DLD1 (cell line): Measurements from ENCODE around the gene MRPL3.

Experiments
- in situ Hi-C: cut with HindIII; loops from 2 replicates; pipeline ENCODE4 v1.10.0; 2017; ENCODE audit warnings: low sequenced_read_pairs

MRPL3 gene

DNA sequence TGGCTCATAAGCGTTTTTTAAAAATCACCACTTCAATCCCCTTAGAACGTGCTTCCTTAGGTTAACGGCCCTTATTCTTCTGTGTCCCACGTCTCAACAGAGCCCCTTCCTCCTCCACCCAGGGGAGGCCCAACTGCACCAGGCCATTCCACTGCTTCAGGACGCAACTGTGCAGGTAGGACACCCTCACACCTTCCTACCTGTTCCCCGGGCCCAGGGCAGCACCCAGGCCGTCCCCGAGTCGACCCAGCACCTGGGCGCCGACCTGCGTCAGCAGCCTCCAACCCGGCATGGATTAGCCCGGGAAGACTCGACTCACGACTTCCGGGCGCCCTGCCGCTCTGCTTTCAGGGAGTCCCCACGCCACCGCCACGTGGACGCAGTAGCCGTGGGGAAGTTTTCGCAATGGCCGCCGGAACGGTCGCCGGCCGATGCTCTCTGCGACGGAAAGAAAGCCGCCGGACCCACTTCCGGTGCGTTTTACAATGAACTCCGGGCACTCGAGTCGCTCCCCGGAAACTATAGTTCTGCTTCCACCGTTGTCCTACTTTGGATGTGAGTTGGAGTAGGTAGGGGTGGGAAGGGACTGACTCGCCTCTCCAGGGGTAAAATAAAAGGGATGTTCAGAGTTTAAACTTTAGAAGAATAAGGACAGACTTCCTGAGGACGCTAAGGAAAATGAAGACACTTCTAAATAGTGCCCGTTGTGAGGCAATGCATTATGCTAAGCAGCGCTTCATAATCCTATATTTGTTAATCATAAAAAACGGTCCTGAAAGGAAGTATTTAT lies at the start of gene MRPL3:
Gene MRPL3 (minus strand): TSS at position 442 of the 790 bp plus-strand sequence. CDS start 150 bp downstream, at position 292.
- in situ Hi-C loops = no loop called here

DNA sequence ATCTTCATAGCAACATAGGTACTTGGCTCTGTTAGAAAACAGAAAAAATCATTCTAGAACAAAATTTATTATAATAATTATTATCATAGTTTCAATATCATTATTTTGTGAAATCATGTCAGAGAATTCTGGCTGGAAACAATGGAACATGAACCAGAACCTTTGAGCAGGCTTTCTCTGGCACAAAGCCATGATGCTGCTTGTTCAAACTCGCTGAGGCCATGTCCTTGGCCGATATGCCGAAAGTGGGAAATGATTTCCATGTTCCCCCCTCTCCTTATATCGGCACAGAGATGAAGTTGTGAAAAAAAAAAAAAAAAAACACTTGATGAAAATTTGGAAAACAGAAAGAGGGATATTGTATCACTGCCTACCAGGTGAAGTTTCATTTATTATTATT lies 49.0 kb upstream of the MRPL3 start:
- in situ Hi-C loops = no loop called here

DNA sequence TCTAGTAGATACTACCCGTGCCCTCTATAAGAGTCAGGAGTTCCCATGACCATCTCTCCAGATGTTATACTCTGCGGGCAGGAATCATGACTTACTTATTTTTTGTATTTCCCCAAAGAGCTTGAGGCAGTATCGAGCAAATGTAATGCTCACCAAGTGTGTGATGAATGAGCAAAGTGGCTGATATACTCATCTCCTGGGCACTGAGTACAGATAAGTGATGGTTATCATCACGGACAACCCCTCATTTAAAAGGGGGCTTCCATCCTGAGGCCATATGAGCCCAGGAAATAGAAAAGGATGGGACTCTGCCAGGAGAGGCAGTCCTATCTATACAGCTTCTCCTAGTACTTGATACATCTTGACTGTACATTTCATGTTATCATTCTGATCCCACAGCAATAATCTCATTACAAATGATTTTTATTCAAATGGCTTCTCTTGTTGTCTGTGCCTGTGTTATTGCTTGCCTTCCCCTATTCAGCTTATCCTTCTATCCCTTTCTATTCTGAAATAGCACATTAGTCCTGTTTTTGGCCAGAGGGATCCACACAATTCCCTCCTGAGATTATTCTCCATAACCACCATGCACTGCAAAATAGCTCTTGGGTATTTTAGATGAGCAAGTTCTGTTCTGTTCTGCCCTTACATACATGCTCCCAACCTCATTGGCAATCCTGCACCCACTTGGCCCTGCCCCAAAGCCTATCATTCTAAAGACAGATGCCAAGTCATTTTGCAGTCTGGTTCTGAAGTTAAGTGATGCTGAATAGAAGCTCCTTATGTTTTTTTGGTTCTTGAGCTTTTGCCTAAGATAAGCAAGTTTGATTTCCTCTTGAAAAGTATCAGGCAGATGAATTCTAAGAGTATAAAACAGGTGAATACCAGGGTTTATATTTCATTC lies 48.0 kb upstream of the MRPL3 start:
- in situ Hi-C loops = no loop called here

DNA sequence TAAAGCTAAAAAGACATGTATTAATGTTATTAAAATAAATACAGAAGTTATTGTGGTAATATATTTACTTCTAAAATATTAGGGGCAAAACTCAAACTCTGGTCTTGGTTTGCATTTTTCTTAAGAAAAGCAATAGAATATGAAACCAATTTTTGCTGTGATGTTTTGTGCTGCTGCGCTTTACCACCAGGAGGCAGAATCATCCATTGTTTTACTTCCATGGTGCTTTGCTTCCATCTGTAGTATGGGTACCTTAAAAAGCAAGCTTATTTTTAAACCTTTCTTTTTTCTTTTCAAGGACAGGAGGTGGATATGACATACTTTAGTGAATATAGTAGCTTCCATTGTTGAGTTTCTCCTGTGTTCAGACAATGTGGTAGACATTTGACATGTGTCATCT lies 46.6 kb upstream of the MRPL3 start:
- in situ Hi-C loops = no loop called here

DNA sequence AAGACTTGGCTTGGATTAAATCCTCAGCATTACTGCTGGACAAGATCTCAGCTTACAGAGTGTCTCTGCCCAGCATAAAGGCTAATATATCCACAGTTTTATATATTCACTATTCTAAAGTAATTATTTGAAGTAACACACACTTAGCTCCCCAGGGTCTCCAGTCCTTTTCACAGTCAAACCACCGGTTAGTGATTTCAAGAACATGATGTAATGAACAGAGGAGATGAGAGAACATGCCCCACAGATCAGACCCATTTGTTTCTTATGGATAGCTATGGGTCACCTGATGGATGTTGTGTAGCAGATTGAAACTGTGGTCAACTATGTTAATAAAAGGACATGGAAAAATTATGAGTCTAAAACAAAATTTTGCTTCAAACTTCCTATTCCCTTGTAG lies 44.8 kb upstream of the MRPL3 start:
- in situ Hi-C loops = no loop called here

DNA sequence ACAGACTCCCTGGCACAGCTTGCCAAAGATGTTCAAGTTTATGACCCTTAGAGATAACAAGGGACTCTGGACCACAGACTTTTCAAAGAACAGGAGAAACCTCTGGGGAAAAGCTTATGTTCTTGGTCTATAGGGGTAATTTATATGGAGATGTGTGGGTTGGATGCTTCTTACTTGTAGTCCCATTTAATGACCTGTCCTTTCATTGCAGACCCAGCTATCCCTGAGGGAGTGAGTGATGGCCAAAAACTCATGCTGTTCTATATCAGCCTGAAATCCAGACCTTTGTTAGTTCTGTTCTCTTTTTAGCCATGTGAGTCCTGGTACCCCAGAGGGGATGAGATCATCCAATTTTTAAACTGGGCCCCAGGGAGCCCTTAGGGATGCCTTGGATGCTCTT lies 43.7 kb upstream of the MRPL3 start:
- in situ Hi-C loops = no loop called here

DNA sequence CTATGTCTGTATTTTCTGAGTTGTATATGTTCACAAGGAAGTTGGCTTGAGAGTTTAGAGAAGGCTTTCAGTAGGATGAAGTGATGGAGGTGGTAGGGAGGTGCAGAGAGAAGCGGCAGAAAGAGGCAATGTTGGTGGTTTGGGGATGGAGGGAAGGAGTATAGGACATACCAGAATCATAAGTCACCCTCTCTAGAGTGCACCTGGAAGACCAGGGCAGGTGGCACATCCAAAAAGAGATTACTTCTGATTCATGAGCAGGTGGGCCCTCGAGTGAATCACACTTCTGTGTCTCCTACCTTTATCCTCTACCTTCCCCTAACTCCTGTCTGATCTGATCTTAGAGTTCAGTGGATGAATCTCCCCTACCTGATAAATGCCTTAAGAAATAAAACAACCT lies 41.8 kb upstream of the MRPL3 start:
- in situ Hi-C loops = no loop called here

DNA sequence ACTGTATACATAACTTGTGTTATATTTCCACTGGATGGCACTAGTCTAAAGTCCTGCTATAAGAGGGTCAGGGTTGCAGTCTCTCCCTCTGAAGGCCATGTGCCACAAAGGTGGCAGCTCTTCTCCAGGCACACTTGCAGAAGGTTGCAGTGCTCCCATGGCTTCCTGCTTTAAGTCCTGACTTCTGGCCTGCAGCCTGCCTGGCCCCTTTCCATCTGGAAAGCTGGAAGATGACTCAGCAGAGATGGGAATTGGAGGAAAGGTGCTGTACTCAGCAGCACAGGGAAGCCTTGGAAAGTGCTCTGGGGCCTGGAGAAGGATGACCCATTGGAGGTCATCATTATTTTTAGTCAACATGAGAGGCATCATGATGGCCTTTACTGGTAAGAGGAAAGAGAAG lies 40.9 kb upstream of the MRPL3 start:
- in situ Hi-C loops = no loop called here

DNA sequence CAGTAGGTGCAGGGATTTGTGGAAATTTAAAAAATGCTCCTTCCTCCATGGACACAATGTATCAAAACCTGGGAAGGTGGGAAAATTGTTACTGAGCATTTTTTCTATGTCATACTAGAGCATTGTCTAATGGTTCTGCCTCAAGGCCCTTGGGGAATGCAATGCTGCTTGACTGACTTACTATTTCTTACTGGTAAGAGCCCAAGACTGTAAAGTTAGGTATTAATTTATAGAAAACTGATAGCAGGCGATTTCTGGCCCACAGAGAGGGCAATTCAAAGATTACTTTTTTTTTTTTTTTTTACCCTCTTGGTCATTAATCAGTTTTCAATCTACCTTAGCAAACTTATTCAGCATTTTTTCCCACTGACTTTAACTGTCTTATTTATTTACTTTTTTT lies 38.5 kb upstream of the MRPL3 start:
- in situ Hi-C loops = no loop called here

DNA sequence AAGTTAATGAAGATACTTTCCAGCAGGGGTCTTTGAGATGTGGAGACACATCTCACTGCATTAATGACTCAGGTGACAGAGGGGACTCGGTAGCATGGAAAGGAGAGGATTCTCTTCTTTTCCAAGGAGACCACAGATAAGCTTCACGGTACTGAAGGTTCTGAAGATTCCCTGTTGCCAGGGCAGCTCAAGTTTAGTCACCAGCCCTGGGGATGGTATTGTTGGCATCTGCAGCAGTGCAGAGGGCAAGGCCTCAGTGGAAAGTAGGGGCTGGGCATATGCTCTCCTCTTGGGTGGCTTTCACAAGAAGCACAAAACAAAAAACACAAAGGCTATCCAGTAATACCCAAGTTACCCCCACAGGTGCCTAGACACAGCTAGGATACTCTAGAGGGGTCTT lies 38.0 kb upstream of the MRPL3 start:
- in situ Hi-C loops = no loop called here

DNA sequence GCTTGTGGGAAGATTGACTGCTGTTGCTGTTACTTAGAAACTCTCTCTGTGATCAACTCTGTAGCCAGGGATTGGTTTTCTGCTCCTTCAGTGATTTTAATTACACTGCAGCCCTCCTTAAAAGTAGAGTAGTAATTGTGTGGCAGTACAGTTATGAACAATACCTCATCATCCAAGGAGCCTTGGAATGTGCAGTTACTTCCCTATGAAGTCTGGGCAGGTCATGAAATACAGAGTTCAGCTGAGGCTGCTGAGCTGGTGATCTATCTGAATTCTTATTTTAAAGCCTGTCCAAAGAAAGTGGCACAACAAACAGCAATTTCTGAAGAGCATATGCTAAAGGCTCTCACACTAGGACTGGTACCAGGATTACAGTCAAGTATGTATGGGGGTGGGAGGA lies 37.4 kb upstream of the MRPL3 start:
- in situ Hi-C loops = no loop called here

DNA sequence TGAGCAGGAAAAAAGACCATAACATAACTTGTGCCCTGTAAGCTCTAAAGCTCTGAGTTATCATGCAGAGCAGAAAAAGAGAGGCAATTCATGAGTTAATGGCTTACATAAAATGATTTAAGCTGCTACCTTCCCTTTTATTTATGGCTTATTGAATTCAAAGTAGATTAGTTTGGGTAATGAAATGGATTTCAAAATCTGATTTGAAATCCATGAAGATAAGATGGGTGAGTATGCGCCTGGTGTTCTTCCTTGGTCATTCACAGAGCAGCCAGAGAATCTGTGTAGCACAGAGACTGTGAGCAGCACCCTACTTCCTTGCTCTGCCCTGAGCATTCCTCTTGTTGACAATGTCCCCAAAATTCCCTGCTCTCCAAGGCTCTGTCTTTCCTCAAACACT lies 36.2 kb upstream of the MRPL3 start:
- in situ Hi-C loops = no loop called here

DNA sequence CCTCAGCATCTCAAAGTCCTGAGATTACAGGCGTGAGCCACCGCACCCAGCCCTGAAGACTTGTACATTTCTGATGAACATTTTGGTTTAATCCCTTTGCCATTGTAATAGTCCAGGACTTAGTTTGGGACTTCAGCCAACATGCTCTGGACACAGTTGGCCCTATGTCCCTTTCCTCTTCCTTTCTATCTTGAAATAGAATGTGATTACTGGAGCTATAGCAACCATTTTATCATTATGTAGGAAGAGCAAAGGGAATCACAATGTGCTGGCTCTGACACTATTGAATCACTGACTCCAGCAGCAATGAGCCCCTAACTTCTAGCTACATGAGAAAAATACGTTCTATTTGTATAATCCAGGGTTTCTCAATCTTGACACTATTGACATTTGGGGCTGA lies 34.8 kb upstream of the MRPL3 start:
- in situ Hi-C loops = no loop called here

DNA sequence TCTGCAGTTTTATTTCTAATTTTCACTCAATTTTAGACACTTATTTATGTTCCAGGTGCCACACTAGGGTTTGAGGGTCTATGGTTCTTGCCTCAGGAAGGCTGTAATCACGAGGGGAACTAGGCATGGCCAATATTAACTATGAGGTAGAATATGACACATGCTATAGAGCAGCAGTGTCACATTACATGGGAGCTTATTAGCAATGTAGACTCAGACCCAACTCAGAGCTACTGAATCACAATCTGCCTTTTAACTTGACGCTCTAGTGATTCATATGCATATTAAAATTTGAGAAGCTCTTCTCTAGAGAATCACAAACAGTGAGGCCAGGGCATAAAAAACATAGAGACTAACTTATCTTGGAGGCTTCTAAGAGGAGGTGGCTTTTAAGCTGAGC lies 32.8 kb upstream of the MRPL3 start:
- in situ Hi-C loops = no loop called here

DNA sequence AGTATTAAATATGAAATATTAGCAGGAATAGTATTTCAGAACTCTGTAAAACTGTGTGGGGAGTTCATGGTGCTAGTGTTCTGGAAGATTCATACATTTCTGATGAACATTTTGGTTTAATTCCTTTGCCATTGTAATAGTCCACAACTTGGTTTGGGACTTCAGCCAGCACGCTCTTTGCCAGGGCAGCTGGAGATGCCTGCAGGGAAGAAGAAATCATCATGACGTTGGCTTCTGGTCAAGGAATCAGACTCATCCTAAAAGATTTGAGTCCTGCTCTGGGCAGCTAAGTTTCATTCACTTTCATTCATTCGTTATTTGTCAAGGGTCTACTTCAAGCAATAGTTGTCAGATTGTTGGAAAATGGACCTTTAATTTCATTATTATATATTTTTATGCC lies 32.4 kb upstream of the MRPL3 start:
- in situ Hi-C loops = no loop called here

DNA sequence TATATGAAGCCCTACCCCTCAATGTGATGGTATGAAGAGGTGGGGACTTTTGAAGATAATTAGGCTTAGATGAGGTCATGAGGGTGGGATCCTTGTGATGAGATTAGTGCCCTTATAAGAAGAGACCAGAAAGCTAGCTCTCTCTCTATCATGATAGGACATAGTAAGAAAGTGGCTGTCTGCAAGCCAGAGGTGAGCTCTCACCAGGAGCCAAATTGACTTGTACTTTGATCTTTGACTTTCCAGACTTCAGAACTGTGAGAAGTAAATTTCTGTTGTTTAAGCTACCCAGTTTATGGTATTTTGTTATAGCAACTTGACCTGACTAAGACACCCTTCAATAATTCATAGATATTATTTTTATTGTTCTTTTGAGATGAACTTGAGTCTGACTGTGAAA lies 29.9 kb upstream of the MRPL3 start:
- in situ Hi-C loops = no loop called here

DNA sequence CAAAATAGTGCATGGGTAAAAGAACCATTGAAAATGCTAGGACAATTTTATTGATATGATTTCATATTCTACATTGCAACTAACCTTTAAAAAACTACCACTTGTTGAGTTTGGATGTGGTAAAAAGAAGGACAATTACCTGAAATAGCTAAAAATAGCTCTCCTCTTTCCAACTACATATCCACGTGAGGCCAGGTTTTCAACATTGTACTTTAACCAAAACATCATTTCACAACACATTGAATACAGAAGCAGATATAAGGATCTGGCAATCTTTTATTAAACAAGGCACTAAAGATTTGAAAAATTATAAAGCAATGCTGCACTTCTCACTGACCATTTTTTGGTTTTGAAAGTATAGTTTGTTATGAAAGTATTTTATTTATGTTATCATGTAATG lies 28.1 kb upstream of the MRPL3 start:
- in situ Hi-C loops = no loop called here

DNA sequence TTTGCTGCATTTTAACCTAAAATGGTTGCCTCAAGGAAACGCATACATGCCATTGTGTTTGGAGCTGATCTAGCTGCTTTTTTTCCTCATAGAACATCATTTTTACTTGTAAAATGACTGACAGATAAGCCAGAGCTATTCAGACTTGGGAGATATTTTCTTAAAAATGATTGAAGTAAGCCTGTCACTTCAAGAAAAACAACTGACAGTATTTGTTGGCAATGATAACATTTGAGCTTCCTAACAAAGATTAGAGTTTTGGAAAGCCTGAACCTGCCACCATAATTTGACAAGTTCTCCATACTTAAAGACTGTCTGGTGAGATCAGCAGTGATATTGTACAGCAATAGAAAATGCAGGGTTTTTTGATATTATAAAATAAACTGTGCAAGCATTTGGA lies 27.6 kb upstream of the MRPL3 start:
- in situ Hi-C loops = no loop called here

DNA sequence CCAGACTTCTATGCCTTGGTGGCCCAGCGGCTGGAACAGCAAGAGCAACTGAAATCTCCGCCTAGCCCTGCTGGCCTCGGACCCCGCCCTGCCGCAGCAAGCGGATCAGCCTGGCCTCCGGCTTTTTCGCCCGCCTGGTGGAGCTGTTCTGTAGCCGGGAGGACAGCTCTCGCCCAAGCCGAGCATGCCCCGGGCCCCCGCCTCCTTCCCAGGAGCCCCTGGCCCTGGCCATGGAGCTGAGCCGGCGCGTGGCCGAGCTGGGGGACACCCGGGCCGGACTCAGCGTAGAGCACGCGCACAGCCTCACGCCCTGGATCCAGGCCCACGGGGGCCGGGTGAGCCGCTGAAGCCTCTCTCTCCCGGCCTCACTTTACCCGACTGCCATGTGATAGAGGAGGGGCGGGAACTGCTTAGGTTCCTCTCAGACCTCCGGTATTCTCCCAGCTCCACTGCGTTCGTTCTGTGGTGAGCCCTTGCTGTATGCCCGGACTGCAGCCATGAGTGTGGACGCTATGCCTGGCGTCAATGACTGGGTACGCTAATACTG lies 24.1 kb upstream of the MRPL3 start:
- in situ Hi-C loops = no loop called here

DNA sequence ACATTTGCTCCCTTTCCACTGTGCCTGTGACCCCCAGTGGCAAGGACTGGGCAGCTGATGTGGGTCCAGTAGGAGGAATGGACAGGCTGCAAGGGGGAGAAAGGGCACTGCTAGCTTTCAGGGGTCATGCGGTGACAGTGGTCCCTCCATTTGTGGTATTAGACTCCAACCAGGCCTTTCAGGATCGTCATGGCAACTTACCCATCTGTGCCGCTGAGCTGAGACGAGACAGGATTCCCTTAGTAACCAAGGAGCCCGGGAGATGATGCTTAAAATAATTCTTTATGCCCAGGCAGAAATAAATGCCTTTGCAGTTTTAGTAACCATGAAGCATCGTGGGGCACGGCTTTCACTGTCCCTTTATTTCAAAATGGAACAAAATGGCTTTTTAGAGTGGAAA lies 15.9 kb upstream of the MRPL3 start:
- in situ Hi-C loops = no loop called here

DNA sequence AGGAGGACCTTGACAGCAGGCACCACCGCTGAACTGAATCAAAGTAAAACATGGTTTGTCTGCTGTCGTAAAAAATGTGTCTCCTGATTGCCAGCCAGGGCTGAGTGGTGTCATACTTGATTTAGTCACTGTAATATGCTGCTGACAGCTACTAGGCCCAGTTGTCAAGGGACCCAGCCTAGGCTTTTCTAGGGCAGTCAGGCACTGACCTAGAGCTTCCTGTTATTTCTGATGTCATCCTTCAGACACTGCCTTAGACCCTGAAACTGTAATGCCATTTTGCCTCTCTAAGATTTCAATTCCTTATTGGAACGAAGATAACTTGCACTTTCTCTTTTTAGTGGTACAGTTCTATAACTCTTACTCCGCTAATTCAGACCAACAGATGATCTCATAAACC lies 2.6 kb upstream of the MRPL3 start:
- in situ Hi-C loops = no loop called here

DNA sequence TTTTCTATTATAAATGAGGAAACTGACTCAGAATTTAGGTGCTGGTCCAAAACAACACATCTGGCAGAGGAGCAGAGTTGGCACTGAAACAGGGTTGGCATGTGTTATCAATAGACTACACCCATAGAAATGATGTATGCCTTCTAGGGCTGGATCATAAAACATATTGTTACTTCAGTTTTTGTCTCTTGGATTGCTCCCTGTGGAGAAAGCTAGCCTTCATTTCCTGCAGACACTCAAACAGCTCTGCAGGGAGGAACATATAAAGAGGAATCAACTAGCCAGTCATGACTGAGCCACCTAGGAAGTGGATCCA lies 507 bp upstream of the MRPL3 start:
- in situ Hi-C loops = no loop called here
